ENCODE results near the gene VPS13D.

The VPS13D gene

DNA sequence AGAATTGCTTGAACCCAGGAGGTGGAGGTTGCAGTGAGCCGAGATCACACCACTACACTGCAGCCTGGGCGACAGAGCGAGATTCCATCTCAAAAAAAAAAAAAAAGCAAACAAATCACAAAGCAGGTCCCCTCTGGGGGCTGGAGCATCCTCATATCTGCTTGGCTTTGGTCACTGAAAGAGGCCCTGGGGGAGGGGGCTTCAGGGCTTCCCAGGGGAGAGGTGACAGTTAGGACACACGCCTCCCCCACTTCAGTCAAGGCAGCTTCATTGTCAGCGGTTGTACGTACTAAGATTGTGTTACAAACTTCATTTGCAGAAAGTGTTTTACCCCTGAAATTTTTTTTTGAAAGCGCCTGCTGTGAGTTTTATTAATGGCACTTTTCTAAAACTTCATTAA is 257.7 kb downstream of the VPS13D start:
- DNase-seq (ENCODE audit: low read depth in 3 of 3), result no peak

DNA sequence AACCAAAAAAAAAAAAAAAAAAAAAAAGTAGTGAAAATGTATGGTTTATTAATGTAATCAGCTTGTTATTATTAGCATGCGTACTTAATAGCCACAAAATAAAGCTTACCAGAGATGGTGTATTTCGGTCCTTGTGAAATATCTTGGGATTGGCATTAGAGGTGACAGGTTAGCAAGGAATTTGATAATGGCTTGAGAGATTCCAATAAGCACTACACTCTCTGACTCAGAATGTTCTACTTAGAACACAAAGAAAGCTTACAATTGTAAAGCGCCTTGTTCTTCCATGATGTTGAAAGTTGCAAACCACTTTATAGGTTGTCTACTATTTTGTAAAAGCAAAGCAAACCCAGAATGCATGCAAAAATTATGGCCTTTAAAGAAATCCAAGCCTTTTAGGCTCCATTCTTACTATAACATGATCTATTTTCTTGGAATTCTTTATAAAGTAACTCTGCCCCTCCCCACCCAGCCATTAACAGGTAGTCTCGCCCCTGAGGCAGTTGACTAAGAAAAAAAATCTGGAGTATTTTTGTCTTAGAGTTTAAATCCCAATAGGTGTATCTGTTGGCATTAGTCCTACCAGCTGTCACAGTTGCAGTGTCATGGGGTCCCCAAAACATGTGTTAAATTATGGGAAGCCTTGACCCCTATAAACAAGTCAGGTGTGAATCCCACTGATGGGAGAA is 259.0 kb downstream of the VPS13D start:
- no peak for DNase-seq (ENCODE audit: low read depth in 3 of 3)

DNA sequence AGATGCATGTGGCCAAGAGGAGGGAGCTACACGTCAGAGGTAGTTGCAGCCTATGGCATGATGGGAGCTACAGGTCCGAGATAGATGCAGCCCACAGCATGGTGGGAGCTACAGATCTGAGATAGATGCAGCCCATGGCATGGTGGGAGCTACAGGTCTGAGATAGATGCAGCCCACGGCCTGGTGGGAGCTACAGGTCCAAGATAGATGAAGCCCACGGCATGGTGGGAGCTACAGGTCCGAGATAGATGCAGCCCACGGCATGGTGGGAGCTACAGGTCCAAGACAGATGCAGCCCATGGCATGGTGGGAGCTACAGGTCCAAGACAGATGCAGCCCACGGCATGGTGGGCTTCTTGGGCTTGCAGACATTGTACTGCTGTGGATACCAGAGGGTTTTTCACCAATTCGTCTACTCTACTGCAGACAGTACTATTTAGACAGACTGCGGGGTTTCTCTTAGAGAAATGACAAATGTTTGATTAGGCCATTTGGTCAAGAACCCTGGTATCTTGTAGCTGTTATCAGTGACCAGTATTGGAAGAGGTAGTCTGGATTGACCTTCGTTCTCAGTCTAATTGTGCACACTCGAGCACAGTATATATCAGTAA is 260.8 kb downstream of the VPS13D start:
- no peak for DNase-seq (ENCODE audit: low read depth in 3 of 3)

DNA sequence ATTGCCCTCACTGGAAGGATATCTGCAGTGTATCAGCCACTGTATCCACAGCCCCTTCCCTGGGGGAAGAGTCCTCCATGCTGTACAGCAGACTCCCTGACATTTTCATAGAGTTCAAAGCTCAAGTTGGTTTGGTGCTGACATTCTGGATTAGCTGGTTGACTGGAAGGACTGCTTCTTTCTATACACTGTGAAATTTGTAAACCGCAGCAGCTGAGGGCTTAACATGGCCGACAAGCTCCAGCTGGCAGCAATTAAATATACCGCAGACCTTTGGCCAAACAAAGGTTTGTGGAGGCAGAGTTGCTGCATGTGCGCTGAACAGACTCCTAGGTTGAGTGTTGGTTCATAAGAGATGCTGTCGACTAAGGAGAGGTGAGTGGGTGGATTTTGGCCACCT is 261.8 kb downstream of the VPS13D start:
- DNase-seq (ENCODE audit: low read depth in 3 of 3), result no peak

DNA sequence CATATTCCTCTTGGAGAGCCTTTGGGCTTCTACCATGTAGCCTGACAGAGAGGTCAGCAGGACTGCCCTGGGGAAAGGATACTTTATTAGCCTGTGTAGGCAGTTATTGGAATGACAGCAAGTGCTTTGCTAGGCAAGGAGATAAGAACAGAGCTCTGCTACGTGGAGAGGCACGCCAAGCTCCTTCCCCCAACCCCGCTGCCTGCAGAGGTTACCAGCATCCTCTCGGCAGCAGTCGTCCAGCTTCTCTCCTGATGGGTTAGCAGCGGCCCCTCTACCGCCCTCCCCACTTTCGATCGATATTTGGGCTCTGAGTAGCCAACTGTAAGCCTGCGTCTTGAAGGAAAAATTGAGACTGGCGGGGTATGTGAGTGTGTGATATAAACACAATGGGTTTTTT is 265.9 kb downstream of the VPS13D start:
- DNase-seq (ENCODE audit: low read depth in 3 of 3), result no peak

DNA sequence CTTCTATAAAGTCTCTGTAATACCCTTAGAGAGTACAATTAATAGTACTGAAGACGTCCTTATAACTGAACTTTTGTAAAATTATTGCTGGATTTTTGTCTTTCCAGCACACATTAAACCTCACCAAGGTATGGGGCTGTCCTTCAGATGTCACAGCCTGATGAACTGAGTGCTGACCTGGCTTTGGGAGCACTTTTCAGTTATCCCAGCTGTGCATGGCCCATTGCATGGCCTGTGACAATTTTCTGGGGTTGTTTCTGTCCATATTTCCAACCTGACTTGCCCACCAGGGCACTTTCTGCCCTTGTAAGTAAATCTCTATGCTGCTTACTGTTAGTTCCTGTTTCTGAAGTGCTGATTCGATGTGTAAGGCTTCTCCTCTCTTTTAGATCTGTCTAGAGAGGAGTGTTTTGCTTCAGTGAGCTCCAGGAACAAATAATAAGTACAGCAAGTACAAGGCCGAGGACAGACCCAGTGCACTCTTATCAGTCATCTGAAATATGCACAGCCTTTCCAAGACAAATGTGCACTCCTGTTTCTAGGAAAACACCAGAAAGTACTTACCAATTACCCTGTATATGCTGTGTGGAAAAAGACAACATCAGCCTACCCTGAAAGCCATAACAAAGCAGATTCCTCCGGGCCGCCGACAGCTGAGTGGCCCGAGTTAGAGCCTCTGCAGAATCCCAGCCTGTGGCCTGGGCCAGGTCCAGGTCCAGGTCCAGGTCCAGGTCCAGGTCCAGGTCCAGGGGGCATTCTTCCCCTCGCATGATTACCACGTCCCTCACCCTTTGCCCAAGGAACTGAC is 266.5 kb downstream of the VPS13D start:
- DNase-seq (ENCODE audit: low read depth in 3 of 3), result no peak

DNA sequence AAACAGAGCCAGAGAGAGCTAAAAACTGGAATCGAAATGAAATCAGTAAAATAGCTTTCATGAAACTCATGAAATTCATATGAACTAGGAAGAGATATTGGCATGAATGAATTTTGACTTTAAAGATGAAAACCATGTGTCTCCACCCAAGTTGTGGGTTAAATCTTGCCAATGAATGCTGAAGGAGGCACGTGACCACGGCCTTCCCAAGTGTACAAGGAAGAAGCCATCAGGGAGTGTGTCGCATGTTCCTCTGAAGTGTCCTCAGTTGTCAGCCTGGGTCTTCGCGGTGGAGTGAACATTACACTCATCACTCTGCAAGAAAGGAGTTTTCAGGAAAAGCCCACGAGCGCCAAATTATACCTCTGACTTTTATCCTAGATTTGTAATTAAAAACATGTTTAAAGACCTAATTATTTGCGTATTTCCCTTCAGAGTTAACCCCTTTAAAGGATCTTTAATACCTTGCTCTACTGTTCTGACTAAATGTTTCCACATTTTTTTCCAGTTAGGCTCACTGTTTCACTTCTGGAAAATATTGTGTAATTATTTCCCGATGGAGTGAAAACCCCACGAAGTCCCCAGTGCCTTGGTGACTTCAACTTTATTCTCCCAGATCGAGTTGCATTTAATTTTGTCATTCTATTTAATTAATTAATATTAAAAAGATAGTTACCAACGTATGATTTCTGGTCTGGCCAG is 269.9 kb downstream of the VPS13D start:
- no peak for DNase-seq (ENCODE audit: low read depth in 3 of 3)

DNA sequence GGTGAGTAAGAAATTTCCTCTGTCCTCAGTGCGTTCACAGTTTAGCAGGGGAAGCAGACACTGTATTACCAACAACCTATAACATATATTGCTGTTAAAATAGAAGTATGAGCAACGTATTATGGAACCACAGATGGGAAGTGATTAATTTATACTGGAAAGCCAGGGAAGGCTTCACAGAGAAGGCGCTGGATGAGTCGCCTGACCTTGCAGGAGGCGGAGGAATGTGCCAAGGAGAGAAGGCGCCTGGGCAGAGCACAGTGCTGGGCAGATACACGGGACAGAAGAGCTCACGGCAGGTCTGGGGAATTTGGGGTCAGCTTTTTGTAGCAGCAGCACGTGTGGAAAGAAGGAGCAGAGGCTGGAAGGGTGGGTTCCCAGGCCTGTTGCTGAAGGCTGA is 271.8 kb downstream of the VPS13D start:
- no peak for DNase-seq (ENCODE audit: low read depth in 3 of 3)

DNA sequence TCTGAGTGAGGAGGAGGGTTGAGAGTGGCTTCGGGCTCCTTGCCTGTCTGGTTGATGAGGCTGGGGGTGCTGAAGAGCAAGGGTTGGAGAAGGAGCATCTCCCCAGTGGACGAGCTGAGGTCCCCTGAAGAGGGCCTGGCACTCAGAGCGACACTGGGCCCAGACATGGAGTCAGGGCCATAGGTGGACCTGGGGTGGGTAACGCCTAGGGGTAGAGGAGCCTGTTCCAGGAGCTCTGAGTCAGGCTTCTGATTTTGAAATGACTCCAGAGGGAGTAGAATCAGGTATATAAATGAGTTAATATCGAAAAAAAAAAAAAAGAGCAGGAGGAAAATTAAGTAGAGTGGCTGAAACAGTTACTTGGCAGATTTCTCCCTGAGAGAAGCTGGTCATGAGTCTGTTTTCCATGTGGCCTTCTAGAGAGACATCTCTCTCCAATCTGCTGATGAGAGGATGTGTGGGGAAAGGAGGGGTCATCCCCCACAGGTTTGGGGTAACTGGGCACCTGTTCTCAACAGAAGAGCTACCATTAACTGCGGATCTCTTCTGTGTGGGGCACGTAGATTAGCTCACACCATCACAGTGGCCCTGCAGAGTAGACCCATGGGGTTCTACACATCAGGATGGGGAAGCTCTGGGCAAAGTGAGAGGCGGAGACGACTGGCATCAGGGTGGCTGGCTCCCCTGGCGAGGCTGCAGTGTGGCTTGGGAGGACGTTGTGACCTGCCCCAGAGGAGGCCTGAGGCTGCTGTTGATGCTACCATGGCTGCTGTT is 272.7 kb downstream of the VPS13D start:
- no peak for DNase-seq (ENCODE audit: low read depth in 3 of 3)

DNA sequence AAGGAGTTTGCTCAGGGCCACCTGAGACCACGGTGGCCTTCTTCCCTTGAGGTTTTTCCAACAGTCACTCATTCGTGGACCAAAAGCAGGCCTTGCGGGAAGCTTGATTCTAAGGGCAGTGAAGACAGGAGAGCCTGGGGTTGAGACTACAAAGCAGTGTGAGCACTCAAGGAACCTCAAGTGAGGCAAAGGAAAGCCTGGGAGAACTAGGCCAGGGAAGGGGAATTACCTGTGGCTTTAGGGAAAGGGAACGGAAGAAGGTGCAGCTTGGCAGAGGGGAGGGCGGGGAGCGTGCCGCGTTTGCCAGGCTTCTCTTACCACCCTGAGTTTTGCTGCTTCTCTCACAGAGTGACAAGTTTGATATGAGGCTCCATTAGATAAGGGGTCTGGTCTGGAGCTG is 273.9 kb downstream of the VPS13D start:
- DNase-seq (ENCODE audit: low read depth in 3 of 3), result no peak

DNA sequence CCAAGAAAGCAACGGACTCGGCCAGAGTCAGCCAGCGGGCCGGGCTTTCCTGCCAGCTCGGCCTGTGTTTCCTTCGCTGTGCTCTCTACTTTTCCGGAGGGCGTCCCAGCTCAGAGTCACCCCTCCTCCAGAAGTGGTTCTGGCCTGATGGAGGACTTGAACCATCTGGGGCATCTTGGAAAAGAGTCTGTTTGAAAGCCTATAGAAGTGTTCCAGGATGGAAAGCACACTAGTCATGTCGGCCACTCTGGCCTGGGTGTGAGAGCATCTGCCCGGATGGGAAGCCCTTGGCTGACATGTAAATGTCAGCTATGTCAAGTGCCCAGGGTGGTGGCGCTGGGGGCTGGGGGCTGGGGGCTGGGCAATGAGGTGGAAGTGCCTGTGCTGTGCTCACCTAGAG is 274.8 kb downstream of the VPS13D start:
- no peak for DNase-seq (ENCODE audit: low read depth in 3 of 3)

DNA sequence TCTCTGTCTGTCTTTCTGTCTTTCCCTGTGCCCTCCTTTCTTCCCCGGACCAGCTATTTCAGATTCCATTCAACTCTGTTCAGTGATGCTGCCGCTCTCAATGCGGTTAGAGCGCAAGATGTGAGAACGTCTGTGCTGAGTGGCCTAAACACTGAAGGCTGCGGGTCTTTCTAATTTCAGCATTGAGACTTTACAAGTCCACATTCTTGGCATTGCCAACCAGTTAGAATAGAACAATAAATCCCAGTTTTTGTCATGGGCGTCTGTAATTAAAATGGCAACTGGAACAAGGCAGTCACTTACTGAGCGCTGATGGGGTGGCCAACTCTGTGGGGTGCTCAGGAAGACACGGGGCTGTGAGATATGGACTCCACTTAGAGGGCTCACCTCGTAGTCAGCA is 275.4 kb downstream of the VPS13D start:
- no peak for DNase-seq (ENCODE audit: low read depth in 3 of 3)

DNA sequence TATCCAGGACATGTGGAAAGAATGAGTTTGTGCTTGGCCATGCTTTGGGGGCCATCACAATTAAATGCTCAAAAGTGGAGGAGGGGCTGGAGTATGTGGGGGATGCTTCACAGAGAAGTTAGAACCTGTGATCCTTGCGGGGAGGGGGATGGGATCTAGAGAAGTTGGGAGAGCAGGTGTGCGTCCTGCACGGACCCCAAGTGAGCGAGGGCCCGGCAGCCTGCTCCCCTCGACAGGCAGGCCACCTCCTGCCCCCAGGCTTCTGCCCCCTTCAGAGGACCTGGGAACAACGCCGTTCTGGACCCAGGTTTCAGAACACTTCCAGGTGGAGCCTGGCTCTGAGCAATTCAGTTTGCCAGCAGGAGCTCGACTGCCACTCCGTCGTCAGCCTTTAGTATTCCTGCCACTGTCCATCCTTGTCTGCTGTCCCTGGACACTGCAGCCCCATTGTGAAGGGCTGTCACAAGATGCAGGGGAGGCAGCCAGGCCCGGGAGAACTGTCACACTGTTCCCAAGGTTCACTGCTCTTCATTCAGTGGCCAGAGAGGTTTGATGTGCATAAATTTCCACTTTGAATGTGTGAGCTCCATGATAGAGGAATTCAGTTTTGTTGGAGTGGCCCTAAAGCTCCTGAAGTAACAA is 275.9 kb downstream of the VPS13D start:
- no peak for DNase-seq (ENCODE audit: low read depth in 3 of 3)

DNA sequence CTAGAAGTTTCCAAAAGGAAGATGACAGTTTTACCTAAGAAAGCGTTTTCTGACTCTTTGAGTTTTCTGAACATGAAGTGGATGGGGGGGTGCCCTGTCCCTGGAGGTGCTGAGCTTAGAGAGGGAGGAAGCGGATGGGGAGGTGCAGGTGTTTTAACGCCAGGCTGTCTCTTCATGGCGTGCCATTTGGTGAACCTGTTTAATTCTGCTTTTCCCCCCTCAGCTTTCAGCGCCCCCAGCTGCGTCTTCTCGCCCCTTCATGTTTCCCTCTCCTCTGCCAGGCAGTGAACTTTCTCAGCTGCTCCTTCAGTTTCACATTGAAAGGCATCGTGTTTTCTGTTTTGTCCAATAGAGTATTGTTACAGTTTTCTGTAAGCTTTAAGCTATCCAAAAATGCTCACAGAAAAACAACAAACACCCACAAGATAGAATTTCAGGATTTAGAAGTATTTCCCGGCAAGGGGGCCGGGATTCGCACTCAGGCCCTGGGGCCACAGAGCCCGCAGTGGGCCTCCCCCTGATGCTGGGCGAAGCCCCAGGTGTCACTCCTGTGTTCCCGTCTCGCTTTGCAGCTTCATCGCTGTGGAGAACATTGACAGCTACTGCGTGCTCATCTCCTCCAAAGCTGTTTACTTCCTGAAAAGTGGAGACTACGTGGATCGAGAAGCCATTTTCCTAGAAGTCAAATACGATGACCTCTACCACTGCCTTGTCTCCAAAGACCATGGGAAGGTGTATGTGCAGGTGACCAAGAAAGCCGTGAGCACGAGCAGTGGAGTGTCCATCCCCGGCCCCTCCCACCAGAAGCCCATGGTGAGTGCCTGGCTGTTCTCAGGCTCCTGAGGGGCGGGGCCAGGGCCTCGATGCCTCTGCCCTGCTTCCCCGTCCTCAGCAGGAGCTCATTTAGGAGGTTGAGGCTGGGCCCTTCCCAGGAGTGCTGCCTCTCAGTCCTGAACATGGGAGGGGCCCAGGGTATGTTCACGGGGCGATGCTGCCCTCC is 276.8 kb downstream of the VPS13D start:
- DNase-seq (ENCODE audit: low read depth in 3 of 3), result no peak

DNA sequence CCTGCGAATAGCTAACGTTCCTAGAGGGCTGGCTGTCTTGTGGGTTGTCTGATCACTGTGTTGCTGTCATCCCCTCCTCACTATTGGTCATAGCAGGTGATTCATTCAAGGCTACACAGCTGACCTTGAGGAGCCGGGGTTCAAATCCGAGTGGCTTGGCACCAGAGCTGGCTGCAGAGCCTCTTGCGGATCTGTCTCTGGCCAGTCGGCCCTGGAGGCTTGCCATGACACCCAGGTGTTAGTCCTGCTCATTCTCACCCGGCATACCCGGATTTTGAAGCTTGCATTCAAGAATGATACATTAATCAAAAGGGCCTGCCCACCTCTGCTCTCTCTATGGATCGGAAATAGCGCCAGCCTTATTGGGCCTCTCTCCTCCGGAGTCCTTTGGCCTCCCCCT is 277.8 kb downstream of the VPS13D start:
- DNase-seq (ENCODE audit: low read depth in 3 of 3), result no peak

DNA sequence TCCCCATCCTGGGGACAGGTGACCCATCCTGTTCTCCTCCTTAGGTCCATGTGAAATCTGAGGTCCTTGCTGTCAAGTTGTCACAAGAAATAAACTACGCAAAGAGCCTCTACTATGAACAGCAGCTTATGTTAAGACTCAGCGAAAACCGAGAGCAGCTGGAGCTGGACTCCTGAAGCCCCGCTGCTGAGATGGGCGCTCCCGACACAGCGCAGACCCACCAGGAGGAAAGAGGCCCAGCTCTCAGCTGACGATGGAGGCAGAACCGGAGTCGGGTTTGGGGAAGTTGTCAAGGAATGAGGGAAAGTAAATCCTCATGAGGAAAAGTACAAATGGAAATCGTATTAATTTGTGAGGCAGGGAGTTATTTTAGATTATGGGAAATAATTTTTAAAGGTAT is 279.0 kb downstream of the VPS13D start:
- no peak for DNase-seq (ENCODE audit: low read depth in 3 of 3)

DNA sequence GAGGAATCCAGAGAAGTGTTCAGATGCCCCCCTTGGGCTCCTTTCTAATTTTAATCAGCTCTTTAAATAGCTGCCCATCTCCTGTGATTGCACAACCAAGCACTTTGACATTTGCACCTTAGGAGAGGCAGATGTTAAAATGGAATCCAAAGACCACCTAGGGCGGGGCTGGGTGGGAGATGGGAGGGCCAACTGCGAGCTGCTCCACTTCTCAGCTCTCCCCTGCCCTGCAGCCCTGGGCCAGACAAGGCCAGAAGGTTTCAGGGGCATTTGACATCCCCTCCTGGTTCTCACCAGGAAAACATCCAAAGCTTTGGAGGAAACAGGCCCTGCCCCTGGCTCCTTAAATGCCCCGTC is 281.3 kb downstream of the VPS13D start:
- DNase-seq (ENCODE audit: low read depth in 3 of 3), result no peak

DNA sequence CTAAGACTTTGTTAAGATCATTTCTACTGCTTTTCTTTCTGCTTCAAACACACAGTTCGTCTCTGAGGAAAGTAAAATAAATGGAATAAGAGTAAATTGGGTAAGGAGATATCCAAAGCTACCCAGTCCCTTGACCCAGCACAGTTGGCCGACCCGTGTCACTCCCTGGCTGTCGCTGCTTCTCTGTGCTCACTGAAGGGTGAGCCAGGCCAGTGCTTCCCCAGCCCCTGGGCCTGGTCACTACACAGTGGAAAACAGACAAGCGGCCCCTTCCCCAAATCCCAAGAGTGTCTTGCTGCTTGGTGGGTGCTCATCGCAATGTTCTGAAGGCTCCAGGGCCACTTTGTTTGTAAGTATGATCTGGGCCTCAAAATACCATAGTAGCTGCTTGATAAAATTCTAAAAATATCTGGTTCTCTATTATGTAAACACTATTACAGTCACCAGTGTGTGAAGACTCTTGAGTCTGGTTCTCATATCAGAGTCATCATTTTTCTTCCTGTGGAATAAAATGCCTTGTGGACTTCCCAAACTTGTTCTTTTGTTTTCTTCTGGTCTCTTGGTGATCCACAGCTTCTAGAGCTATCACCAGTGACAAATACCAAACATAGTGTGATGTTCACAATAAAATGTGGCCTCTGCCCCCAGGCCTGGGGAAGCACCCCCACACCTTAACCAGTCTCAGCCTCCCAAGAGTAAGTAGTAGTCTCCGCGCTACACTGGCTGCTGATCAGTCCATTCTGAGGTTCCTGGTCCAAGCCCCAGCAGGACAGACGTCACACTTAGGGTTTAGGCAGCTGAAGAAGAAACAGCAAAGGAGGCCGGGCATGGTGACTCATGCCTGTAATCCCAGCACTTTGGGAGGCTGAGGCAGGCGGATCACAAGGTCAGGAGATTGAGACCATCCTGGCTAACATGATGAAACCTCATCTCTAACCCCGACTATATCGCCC is 282.0 kb downstream of the VPS13D start:
- DNase-seq (ENCODE audit: low read depth in 3 of 3), result no peak

DNA sequence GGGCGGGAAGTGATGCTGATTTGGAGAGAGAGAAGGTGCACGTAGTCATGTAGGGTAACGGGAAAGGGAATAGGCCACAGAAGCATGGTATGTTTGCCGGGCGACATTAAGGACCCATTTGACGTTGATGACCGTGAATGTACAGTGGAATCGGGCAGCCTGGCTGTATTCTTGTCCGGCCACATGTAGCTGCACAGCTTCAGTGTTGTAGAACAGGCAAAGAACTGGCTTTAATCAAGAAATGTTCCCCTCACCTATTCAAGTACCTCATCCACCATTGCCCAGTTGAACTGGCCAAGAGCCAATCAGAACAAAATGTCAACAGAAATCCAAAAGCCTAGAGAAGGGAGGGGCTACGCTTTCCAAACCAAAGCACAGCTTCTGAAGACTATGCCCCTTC is 283.4 kb downstream of the VPS13D start:
- DNase-seq (ENCODE audit: low read depth in 3 of 3), result no peak
